Sigmoid colon (tissue), 7 donors: ENCODE results near the gene SLIT1. TPM values are rescaled to one million over a fixed set of nuclear protein-coding genes. Genes with fewer than 3 reads are reported as not detected.

Experiments
- polyA plus RNA-seq, 3 donors: library from polyadenylated mRNA; stranded (reverse); fragments of 200-250 nt; gene quantifications; one replicate each; pipeline ENCODE4 v1.2.3, GENCODE V29; 2013
- total RNA-seq, 4 donors: library from RNA; depleted of rRNA; stranded (reverse); fragments of >200 nt; gene quantifications; one replicate each; pipeline ENCODE4 v1.1.0, GENCODE V29; 2016
- donor health status: healthy with polysubstance abuse.
- donor health status: Bipolar disorder and iron deficiency.
- donor health status: healthy.

SLIT1 gene
- total and polyA plus RNA-seq, 7 donors: under 0.01 to 1.4 (median 0.58) TPM; not detected in 1

Other genes with a start within 250 kb of the SLIT1 start
- gene ARHGAP19, start 106.7 kb upstream of the SLIT1 start, total RNA-seq: 1 to 10 TPM; 4.2 to 9.1 (median 7.3) TPM
- gene ARHGAP19, start 106.7 kb upstream of the SLIT1 start, polyA plus RNA-seq: 1 to 10 TPM; 3.0 to 6.0 (median 4.8) TPM
- gene FRAT1, start 133.3 kb upstream of the SLIT1 start, total RNA-seq: 1 to 10 TPM; 4.1 to 7.1 (median 5.1) TPM
- gene FRAT1, start 133.3 kb upstream of the SLIT1 start, polyA plus RNA-seq: 1 to 10 TPM; 2.8 to 5.0 (median 3.0) TPM
- gene FRAT2, start 148.8 kb upstream of the SLIT1 start, total RNA-seq: 10 to 100 TPM; 11.9 to 18.9 (median 15.7) TPM
- gene FRAT2, start 148.8 kb upstream of the SLIT1 start, polyA plus RNA-seq: 10 to 100 TPM; 23.4 to 31.0 (median 24.6) TPM
- gene RRP12, start 215.4 kb upstream of the SLIT1 start, total RNA-seq: 10 to 100 TPM in 2 of 4 donors, 1 to 10 TPM in 2; 5.9 to 17.4 (median 9.8) TPM
- gene RRP12, start 215.4 kb upstream of the SLIT1 start, polyA plus RNA-seq: 10 to 100 TPM in 1 of 3 donors, 1 to 10 TPM in 2; 3.2 to 18.8 (median 7.8) TPM
- 100 to 1,000 TPM; 188 to 306 (median 224) TPM for gene PGAM1, start 240.2 kb upstream of the SLIT1 start, total RNA-seq
- gene PGAM1, start 240.2 kb upstream of the SLIT1 start, polyA plus RNA-seq: 100 to 1,000 TPM; 195 to 363 (median 303) TPM